ENCODE data around the gene RBM43. TPM values are rescaled to one million over a fixed set of nuclear protein-coding genes. Genes with fewer than 3 reads are reported as not detected.
"Not testable (repeated sequence)": the region's sequence is repeated elsewhere in the genome, so short reads cannot be mapped to it uniquely, and the experiment has no call there.

Gene RBM43
- total and polyA plus RNA-seq, 5 donors: 2.2 to 4.0 (median 3.6) TPM

DNA sequence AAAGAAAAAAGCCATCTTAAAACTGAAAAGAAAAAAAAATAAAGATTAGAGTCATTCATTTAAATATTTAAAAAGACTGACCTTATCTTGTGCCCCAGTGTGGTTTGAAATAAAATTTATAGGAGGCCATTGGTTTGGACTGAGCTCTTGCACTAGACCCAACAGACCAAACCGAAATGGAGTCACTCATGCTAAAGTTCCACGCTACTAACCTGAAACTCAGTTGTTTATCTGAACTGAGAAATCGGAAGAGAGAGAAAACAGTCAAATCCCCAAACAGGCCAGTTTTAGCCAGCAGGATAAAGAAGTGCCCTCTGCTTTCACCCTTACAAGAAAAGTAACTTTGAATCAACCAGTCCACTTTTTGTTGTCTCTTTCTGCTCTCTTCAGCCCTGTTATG lies 18.2 kb downstream of the RBM43 start:
- Histone ChIP-seq H3K4me1 (ENCODE audit: control insufficient read depth, insufficient read depth, low read length) (no peaks in the 10 kb centered on the region), H3K27ac (ENCODE audit: low read length) (no peak overlapping the region), H3K4me3 (ENCODE audit: low read length) (no peak overlapping the region), H3K9me3 (ENCODE audit: control insufficient read depth, low read length) (no peaks in the 10 kb centered on the region), H3K27me3 (ENCODE audit: control insufficient read depth, insufficient read depth) (no peaks in the 10 kb centered on the region)
- WGBS: 91% methylated on average over 3 of the region's 3 CpGs
- DNase-seq (no peak), ATAC-seq (no peak)
- intact Hi-C loops (cut with DNase I): loop anchor here in 1 of 4 donors (5.0 kb wide), 1 partner anchor 1646 kb away; no protein-coding TSS in a partner anchor

- no peak for ATAC-seq
- H3K4me1 ChIP-seq (ENCODE audit: control insufficient read depth, insufficient read depth, low read length): no peaks in the 10 kb centered on the region
- no peaks in the 10 kb centered on the region for H3K27me3 ChIP-seq (ENCODE audit: control insufficient read depth, insufficient read depth)
- WGBS: 78% methylated on average over 3 of the region's 3 CpGs
- no peak overlapping the region for H3K27ac ChIP-seq (ENCODE audit: low read length)
- DNase-seq: no peak
- intact Hi-C loops (cut with DNase I): loop anchor here in 1 of 4 donors (5.0 kb wide), 1 partner anchor 1644 kb away; no protein-coding TSS in a partner anchor
- no peak overlapping the region for H3K4me3 ChIP-seq (ENCODE audit: low read length)
- H3K9me3 ChIP-seq (ENCODE audit: control insufficient read depth, low read length): no peaks in the 10 kb centered on the region
Observed at GRCh38 chr2:151241224-151241623, 20.4 kb downstream of the RBM43 start.

- intact Hi-C loops (cut with DNase I): loop anchor here in 1 of 4 donors (5.0 kb wide), 1 partner anchor 1643 kb away; no protein-coding TSS in a partner anchor
- Histone ChIP-seq H3K4me1 (ENCODE audit: control insufficient read depth, insufficient read depth, low read length) (no peaks in the 10 kb centered on the region), H3K9me3 (ENCODE audit: control insufficient read depth, low read length) (no peaks in the 10 kb centered on the region), H3K27me3 (ENCODE audit: control insufficient read depth, insufficient read depth) (no peaks in the 10 kb centered on the region), H3K27ac (ENCODE audit: low read length) (no peak overlapping the region), H3K4me3 (ENCODE audit: low read length) (no peak overlapping the region)
- no peak for DNase-seq
- no peak for ATAC-seq
- WGBS: 52% methylated on average over 1 of the region's 1 CpG
Observed at GRCh38 chr2:151240433-151240832, 21.2 kb downstream of the RBM43 start.

DNA sequence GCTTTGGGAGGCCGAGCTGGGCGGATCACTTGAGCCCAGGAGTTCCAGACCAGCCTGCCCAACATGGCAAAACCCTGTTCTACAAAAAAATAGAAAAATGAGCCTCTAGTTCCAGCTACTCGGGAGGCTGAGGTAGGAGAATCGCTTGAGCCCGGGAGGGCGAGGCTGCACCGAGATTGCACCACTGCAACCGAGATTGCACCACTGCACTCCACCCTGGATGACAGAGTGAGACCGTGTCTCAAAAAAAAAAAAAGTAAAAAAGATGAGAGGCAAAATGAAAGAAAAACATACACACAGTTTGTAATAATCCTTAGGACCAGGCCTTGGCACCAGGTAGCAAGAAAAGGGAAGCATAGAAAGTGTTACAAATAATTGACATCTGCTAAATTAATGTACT lies 22.0 kb downstream of the RBM43 start:
- no peak overlapping the region for H3K4me3 ChIP-seq (ENCODE audit: low read length)
- DNase-seq (peak in 1 of 3 donors; percentile 20), ATAC-seq (no peak)
- no peak overlapping the region for H3K27ac ChIP-seq (ENCODE audit: low read length)
- intact Hi-C loops (cut with DNase I): loop anchor here in 3 of 4 donors (5.0 to 10.0 kb wide), 2 partner anchors 1642 to 1645 kb away; no protein-coding TSS in a partner anchor
- no peaks in the 10 kb centered on the region for H3K27me3 ChIP-seq (ENCODE audit: control insufficient read depth, insufficient read depth)
- 83% methylated on average over 9 of the region's 9 CpGs for WGBS
- H3K4me1 ChIP-seq (ENCODE audit: control insufficient read depth, insufficient read depth, low read length): no peaks in the 10 kb centered on the region
- no peaks in the 10 kb centered on the region for H3K9me3 ChIP-seq (ENCODE audit: control insufficient read depth, low read length)

- WGBS: 11% methylated on average over 6 of the region's 6 CpGs
- H3K4me3 ChIP-seq (ENCODE audit: low read length): no peak overlapping the region
Observed at GRCh38 chr2:151238527-151239487, 22.9 kb downstream of the RBM43 start.

DNA sequence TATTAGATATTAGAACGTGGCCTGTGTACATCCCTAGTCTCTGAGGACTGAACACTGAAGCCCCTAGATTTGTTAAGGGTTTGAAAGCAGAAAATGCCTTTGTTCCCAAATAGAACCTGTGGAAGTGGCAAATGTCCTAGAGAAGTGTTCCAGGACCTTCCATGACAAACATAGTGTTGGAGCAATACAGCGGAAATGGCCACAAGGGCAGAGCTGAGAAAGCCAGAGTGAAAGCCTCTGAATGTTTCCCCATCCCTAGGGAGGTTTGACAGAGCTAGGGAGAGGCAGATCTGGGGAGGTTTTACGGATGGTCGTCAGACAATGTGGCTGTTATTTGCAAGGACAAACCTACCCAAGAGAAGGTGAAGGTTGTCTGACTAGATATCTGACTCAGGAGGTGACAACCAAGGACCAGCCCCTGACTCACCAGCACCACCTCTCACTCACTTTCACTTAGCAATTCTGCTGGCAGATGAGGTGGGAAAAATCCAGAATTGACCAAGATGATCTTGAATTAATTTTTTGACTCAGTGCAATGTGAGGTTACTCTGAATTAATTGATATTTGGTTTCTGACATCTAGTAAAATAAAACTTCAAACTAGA lies 24.1 kb downstream of the RBM43 start:
- no peaks in the 10 kb centered on the region for H3K4me1 ChIP-seq (ENCODE audit: control insufficient read depth, insufficient read depth, low read length)
- WGBS: 57% methylated on average over 4 of the region's 4 CpGs
- H3K4me3 ChIP-seq (ENCODE audit: low read length): no peak overlapping the region
- DNase-seq (no peak), ATAC-seq (peak in 1 of 2 donors; percentile 29)
- no peak overlapping the region for H3K27ac ChIP-seq (ENCODE audit: low read length)
- intact Hi-C loops (cut with DNase I): loop anchor here in 2 of 4 donors (5.0 to 10.0 kb wide), 2 partner anchors 1640 to 1643 kb away; no protein-coding TSS in a partner anchor
- no peaks in the 10 kb centered on the region for H3K27me3 ChIP-seq (ENCODE audit: control insufficient read depth, insufficient read depth)
- H3K9me3 ChIP-seq (ENCODE audit: control insufficient read depth, low read length): no peaks in the 10 kb centered on the region

More at GRCh38 chr2:151238527-151239487, 22.9 kb downstream of the RBM43 start:
- Histone ChIP-seq H3K27me3 (ENCODE audit: control insufficient read depth, insufficient read depth) (no peaks in the 10 kb centered on the region), H3K27ac (ENCODE audit: low read length) (no peak overlapping the region), H3K4me1 (ENCODE audit: control insufficient read depth, insufficient read depth, low read length) (no peaks in the 10 kb centered on the region), H3K9me3 (ENCODE audit: control insufficient read depth, low read length) (no peaks in the 10 kb centered on the region)
- peak; percentile 88 to 91 for ATAC-seq
- peak; percentile 62 to 69 (median 69) for DNase-seq
- intact Hi-C loops (cut with DNase I): loop anchor here in 2 of 4 donors (5.0 to 10.0 kb wide), 2 partner anchors 1642 to 1644 kb away; no protein-coding TSS in a partner anchor

DNA sequence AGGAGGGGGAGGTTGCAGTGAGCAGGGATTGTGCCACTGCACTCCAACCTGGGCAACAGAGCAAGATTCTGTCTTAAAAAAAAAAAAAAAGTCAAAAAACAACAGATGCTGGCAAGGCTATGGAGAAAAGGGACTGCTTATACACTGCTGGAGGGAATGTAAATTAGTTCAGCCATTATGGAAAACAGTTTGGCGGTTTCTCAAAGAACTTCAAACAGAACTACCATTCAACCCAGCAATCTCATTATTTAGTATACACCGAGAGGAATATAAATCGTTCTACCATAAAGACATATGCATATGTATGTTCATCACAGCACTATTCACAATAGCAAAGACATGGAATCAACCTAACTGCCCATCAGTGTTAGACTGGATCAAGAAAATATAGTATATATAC lies 27.9 kb downstream of the RBM43 start:
- WGBS: 89% methylated on average over 3 of the region's 3 CpGs
- not testable (repeated sequence) for ATAC-seq; H3K4me3 ChIP-seq (ENCODE audit: low read length); H3K4me1 ChIP-seq (ENCODE audit: control insufficient read depth, insufficient read depth, low read length); H3K27me3 ChIP-seq (ENCODE audit: control insufficient read depth, insufficient read depth); DNase-seq; H3K9me3 ChIP-seq (ENCODE audit: control insufficient read depth, low read length); H3K27ac ChIP-seq (ENCODE audit: low read length)
- intact Hi-C loops (cut with DNase I): loop anchor here in 1 of 4 donors (10.0 kb wide), 1 partner anchor 1639 kb away; no protein-coding TSS in a partner anchor

DNA sequence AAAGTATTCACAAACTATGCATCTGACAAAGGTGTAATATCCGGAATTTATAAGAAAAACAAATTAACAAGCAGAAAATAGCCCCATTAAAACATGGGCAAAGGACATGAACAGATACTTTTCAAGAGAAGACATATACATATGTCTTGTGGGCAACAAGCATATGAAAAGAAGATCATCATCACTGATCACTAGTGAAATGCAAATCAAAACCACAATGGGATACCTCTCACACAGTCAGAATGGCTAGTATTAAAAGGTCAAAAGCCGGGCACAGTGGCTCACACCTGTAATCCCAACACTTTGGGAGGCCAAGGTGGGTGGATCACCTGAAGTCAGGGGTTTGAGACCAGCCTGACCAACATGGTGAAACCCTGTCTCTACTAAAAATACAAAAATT lies 28.4 kb downstream of the RBM43 start:
- 95% methylated on average over 2 of the region's 2 CpGs for WGBS
- not testable (repeated sequence) for H3K27me3 ChIP-seq (ENCODE audit: control insufficient read depth, insufficient read depth); H3K4me1 ChIP-seq (ENCODE audit: control insufficient read depth, insufficient read depth, low read length); H3K9me3 ChIP-seq (ENCODE audit: control insufficient read depth, low read length); ATAC-seq; H3K27ac ChIP-seq (ENCODE audit: low read length); H3K4me3 ChIP-seq (ENCODE audit: low read length); DNase-seq
- intact Hi-C loops (cut with DNase I): loop anchor here in 1 of 4 donors (10.0 kb wide), 1 partner anchor 1638 kb away; no protein-coding TSS in a partner anchor

DNA sequence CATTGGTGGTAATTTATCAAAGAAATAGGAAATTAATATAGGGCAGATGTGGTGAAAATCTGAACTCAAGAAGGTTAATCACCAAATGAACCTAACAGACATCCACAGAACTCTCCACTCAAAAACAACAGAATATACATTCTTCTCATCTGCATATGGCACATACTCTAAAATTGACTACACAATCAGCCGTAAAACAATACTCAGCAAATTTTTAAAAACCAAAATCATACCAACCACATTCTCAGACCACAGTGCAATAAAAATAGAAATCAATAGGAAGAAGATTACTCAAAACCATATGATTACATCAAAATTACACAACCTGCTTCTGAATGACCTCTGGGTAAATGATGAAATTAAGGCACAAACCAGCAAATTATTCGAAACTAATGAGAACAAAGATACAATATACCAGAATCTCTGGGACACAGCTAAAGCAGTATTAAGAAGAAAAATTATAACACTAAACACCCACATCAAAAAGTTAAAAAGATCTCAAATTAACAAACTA lies 31.0 kb downstream of the RBM43 start:
- H3K4me3 ChIP-seq (ENCODE audit: low read length): no peak overlapping the region
- no peaks in the 10 kb centered on the region for H3K4me1 ChIP-seq (ENCODE audit: control insufficient read depth, insufficient read depth, low read length)
- H3K27me3 ChIP-seq (ENCODE audit: control insufficient read depth, insufficient read depth): no peaks in the 10 kb centered on the region
- intact Hi-C loops (cut with DNase I): loop anchor here in 1 of 4 donors (10.0 kb wide), 1 partner anchor 1636 kb away; no protein-coding TSS in a partner anchor
- H3K9me3 ChIP-seq (ENCODE audit: control insufficient read depth, low read length): no peaks in the 10 kb centered on the region
- no peak overlapping the region for H3K27ac ChIP-seq (ENCODE audit: low read length)
- DNase-seq (no peak), ATAC-seq (no peak)
- 84% methylated on average over 2 of the region's 2 CpGs for WGBS

DNA sequence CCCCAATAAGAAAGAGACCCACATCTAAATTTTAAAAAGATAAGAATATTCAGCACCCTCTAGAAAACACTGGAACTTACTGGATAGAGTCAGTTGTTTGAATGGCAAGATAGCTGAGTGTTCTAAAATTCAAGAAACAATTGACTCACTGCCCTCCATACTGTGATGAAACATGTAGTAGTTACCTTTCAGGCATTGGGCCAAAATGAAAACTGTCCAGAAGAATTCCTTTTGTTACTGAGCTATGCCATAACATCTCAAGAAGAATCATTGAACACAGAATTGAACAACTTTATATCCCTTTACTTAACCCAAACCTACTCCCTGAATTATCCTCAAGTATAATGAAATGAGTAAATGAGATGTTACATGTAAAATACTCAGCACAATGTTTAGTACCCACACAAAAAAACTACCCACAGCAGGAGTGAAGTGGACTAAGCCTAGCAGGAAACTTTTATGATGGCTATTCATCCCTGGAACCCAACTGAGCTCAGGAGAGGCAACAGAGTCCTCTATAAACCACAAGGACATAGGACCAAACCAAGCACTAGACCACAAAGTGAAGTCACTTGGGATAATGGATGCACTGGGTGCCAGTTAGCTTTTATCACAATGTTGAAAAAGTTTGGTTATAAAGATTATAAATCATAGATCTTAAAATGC lies 32.7 kb downstream of the RBM43 start:
- no peak for DNase-seq
- intact Hi-C loops (cut with DNase I): no loop called here
- Histone ChIP-seq H3K27me3 (ENCODE audit: control insufficient read depth, insufficient read depth) (no peaks in the 10 kb centered on the region), H3K4me3 (ENCODE audit: low read length) (no peak overlapping the region), H3K27ac (ENCODE audit: low read length) (no peak overlapping the region), H3K4me1 (ENCODE audit: control insufficient read depth, insufficient read depth, low read length) (no peaks in the 10 kb centered on the region), H3K9me3 (ENCODE audit: control insufficient read depth, low read length) (no peaks in the 10 kb centered on the region)
- ATAC-seq: no peak
